Mesodermal cell (in vitro differentiated cells): ENCODE results near the gene MRPS24. TPM values are rescaled to one million over a fixed set of nuclear protein-coding genes. Genes with fewer than 3 reads are reported as not detected.
"Not testable (repeated sequence)": the region's sequence is repeated elsewhere in the genome, so short reads cannot be mapped to it uniquely, and the experiment has no call there.

Experiments
- H3K27ac ChIP-seq: 2 replicates; pipeline ENCODE4 v1.7.0; 2013; ENCODE audit warnings: mild to moderate bottlenecking, low read depth, low read length, moderate library complexity; ENCODE audit not compliant: severe bottlenecking
- H3K36me3 ChIP-seq: 2 replicates; pipeline ENCODE4 v1.7.1; 2013; ENCODE audit warnings: mild to moderate bottlenecking, low read length, moderate library complexity; ENCODE audit not compliant: control insufficient read depth, insufficient read depth
- H3K4me1 ChIP-seq: one replicate; pipeline ENCODE4 v1.7.1; 2013; ENCODE audit warnings: mild to moderate bottlenecking, low read length; ENCODE audit not compliant: insufficient read depth, control insufficient read depth, poor library complexity, severe bottlenecking
- H3K4me3 ChIP-seq: 2 replicates; pipeline ENCODE4 v1.7.0; 2013; ENCODE audit warnings: low read length, control low read depth, mild to moderate bottlenecking; ENCODE audit not compliant: insufficient read depth, poor library complexity, severe bottlenecking; ENCODE audit errors: extremely low read depth
- H3K9me3 ChIP-seq: 2 replicates; pipeline ENCODE4 v1.7.1; 2013; ENCODE audit warnings: mild to moderate bottlenecking, low read length, moderate library complexity; ENCODE audit not compliant: control insufficient read depth
- WGBS, 2 experiments: methylation state at CpG; one replicate each; pipeline ENCODE4 v1.1.5; 2013; ENCODE audit warnings: missing lambda C conversion rate in 2 of 2; ENCODE audit not compliant: insufficient coverage in 2 of 2; 5-methylcytosine and 5-hydroxymethylcytosine counted together
- polyA plus RNA-seq, 2 experiments: library from polyadenylated mRNA; stranded (reverse); fragments of 50-300 nt; gene quantifications; one replicate each; pipeline ENCODE4 v1.2.3, GENCODE V29; 2013

MRPS24 gene
- polyA plus RNA-seq (2013, experiment 1 of 2), result 101 TPM
- polyA plus RNA-seq (2013, experiment 2 of 2), result 84.1 TPM

DNA sequence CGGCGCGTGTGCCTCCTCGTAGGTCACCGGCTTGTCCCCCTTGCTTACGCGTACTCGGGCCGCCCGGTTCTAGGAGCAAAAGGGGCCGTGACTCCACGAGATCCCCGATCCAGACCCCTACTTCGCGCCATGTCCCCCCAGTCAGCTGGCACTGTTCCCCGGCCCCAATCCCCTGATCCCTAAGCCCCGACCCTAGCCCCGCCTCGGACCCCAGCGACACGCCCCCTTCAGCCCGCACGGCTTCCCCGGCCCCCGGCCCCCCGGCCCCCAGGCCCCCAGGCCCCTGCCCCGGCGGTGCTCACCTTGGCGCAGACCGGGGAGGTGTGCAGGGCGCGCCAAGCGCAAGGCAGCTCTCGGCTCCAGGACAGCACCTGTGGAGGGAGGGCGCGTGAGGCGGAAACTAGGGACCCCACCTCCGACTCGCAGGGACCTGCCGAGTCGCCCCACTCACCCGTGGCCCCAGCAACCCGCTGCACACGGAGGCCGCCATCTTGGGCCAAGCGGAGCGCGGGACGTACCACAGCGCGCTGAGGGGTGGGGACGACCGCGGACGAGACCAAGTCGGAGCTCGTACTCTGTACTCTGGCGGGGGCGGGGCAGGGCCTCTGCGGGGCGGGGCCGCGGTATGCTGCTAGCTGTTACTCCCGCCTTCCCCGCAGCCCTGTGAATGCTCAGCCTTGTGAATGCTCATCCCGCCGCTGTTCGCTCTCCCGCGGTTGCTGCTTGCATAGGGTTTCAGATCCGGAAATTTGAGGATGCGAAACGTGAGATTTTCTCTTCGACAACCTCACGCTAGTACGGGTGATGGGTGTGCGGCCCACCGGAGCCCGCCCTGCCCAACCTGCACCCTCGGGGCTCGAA, at the start of gene MRPS24:
Gene MRPS24, minus strand, starts transcription at position 512 of the 861 bp plus-strand sequence. Its CDS starts 22 bp downstream, at position 490.
- Histone ChIP-seq H3K9me3 (no peaks in the 10 kb centered on the region), H3K4me3 (peak within 1 kb of the TSS; percentile 57), H3K4me1 (peaks cover 18% of the 10 kb centered on the region), H3K36me3 (peaks cover 23% of the 10 kb centered on the region), H3K27ac (peak within 1 kb of the TSS; percentile 85)
- 1 to 2% methylated on average over 62 to 64 of the region's 81 CpGs for WGBS, 2 experiments

GRCh38 chr7:43915907-43916306, 46.6 kb upstream of the MRPS24 start:
- Histone ChIP-seq H3K36me3 (no peaks in the 10 kb centered on the region), H3K4me1 (no peaks in the 10 kb centered on the region), H3K27ac (no peak overlapping the region), H3K4me3 (no peak overlapping the region), H3K9me3 (no peaks in the 10 kb centered on the region)
- 63 to 100% methylated on average over 1 to 3 of the region's 5 CpGs for WGBS, 2 experiments

- Histone ChIP-seq H3K4me1 (no peaks in the 10 kb centered on the region), H3K4me3 (no peak overlapping the region), H3K9me3 (no peaks in the 10 kb centered on the region), H3K36me3 (no peaks in the 10 kb centered on the region), H3K27ac (no peak overlapping the region)
- WGBS, 2 experiments, result 90 to 94% methylated on average over 3 to 4 of the region's 5 CpGs
These were observed 45.5 kb upstream of the MRPS24 start for GRCh38 chr7:43914795-43915194.

- Histone ChIP-seq H3K27ac (no peak within 1 kb of the TSS), H3K36me3 (no peaks in the 10 kb centered on the region), H3K9me3 (no peaks in the 10 kb centered on the region), H3K4me1 (peaks cover 4% of the 10 kb centered on the region), H3K4me3 (peak within 1 kb of the TSS; percentile 54)
- WGBS, 2 experiments, result 0% methylated on average over 13 to 19 of the region's 73 CpGs
These were observed 37.2 kb upstream of the MRPS24 start, which contains the start of gene URGCP for GRCh38 chr7:43906331-43907010. Gene URGCP, minus strand, starts transcription at chr7:43906596. Its CDS starts 21 bp downstream, at chr7:43906575.

DNA sequence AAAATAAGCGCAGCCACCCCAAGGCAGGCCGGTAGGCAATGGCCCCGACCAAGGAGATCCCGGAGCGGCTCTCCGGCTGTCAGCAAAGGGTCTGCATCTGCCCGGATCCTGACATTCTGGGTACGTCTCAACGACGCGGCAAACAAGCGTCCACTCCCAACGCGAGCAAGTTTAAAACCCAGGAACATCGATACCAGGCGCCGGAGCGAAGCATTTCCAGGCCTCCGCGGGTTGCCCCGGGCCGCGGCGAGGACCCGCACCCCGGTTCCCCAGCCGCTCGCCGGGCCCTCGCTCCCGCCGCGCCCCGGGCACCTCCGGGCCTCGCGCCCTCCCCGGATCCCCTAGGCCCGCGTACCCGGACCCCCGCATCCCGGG, 36.6 kb upstream of the MRPS24 start:
- peak overlapping the region; percentile 54 for H3K4me3 ChIP-seq
- WGBS, 2 experiments, result 1 to 3% methylated on average over 30 to 36 of the region's 43 CpGs
- no peaks in the 10 kb centered on the region for H3K36me3 ChIP-seq
- peaks cover 4% of the 10 kb centered on the region for H3K4me1 ChIP-seq
- no peaks in the 10 kb centered on the region for H3K9me3 ChIP-seq
- H3K27ac ChIP-seq, result no peak overlapping the region

GRCh38 chr7:43905209-43905946, 36.1 kb upstream of the MRPS24 start:
- peaks cover 4% of the 10 kb centered on the region for H3K4me1 ChIP-seq
- no peaks in the 10 kb centered on the region for H3K9me3 ChIP-seq
- no peak overlapping the region for H3K27ac ChIP-seq
- H3K4me3 ChIP-seq, result peak overlapping the region; percentile 54
- WGBS, 2 experiments, result 55 to 59% methylated on average over 5 to 6 of the region's 8 CpGs
- no peaks in the 10 kb centered on the region for H3K36me3 ChIP-seq

DNA sequence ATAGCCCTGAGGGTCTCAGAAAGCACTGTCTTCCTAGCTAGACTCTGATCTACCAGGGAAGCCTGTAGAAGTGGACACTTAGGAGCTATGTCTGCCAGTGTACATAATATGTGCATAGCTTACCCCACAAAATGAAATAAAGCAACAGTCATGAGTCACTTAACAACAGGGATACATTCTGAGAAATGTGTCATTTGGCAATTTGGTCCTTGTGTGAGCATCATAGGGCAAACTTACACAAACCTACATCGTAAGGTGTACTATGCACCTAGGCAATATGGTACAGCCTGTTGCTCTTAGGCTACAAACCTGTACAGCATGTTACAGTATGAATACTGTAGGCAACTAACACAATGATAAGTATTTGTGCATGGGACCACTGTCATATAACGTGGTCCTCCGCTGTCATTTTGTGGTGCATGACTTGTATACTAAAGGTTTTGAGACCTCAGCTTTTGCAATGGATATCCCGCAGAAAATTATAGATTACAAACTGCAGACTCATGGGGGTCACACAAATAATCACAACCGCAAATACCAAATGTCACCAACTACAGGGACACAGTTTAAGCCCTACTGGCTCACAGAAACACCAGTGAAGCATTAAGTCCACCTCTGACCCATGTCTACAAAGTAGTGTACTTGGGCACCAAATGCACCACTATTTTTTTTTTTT, 35.4 kb upstream of the MRPS24 start:
- H3K4me1 ChIP-seq, result peaks cover 4% of the 10 kb centered on the region
- no peak overlapping the region for H3K27ac ChIP-seq
- no peaks in the 10 kb centered on the region for H3K9me3 ChIP-seq
- no peak overlapping the region for H3K4me3 ChIP-seq
- WGBS, 2 experiments, result 98 to 100% methylated on average over 3 to 4 of the region's 5 CpGs
- H3K36me3 ChIP-seq, result no peaks in the 10 kb centered on the region

DNA sequence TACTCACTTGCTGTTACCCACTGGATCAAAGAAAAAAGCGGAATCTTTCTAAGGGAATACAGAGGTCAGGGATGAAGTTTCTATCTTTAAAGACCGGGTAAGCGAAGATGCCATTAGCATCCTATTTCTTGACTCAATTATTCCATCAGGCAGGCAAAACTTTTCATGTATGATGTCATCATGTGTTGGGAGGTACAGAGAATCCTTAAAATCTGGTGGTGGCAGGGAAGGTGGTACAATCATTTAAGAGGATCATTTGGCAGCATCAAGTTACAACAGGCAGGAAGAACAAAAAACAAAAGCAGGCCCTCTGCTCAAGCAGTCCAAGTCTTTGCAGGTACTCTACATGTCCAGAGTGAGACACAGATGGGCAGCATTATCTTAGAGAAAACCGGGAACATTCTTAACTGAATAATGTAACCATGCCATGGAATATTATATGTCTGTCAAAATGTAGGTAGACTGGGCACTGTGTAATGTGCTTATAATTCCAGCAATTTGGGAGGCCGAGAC, 33.3 kb upstream of the MRPS24 start:
- no peaks in the 10 kb centered on the region for H3K36me3 ChIP-seq
- no peak overlapping the region for H3K4me3 ChIP-seq
- no peak overlapping the region for H3K27ac ChIP-seq
- WGBS, 2 experiments, result 86 to 100% methylated on average over 1 of the region's 5 CpGs
- H3K4me1 ChIP-seq, result peaks cover 4% of the 10 kb centered on the region
- no peaks in the 10 kb centered on the region for H3K9me3 ChIP-seq

DNA sequence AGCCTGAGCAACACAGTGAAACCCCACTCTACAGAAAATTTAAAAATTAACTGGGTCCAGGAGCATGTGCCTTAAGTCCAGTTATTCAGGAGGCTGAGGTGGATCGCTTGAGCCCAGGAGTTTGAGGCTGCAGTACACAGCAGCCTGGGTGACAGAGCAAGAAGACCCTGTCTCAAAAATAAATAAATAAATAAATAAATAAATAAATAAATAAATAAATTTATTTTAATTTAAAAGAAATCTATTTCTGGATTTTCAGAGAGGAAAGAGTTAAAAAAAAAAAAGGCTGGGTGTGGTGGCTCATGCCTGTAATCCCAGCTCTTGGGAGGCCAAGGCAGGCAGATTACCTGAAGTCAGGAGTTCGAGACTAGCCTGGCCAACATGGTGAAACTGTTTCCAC, 29.3 kb upstream of the MRPS24 start:
- H3K27ac ChIP-seq, H3K4me3 ChIP-seq, H3K4me1 ChIP-seq, H3K9me3 ChIP-seq, H3K36me3 ChIP-seq: not testable (repeated sequence)
- 94 to 100% methylated on average over 1 to 2 of the region's 2 CpGs for WGBS, 2 experiments

- 86 to 97% methylated on average over 5 to 8 of the region's 8 CpGs for WGBS, 2 experiments
- no peak overlapping the region for H3K4me3 ChIP-seq
- H3K4me1 ChIP-seq, result no peaks in the 10 kb centered on the region
- H3K27ac ChIP-seq, result no peak overlapping the region
- H3K36me3 ChIP-seq, result no peaks in the 10 kb centered on the region
- H3K9me3 ChIP-seq, result no peaks in the 10 kb centered on the region
These were observed 26.6 kb upstream of the MRPS24 start for GRCh38 chr7:43895847-43896415.
